ENCODE data around the gene PDE6A. TPM values are rescaled to one million over a fixed set of nuclear protein-coding genes. Genes with fewer than 3 reads are reported as not detected.

The PDE6A gene
- total and polyA plus RNA-seq, 2 experiments from 2014 or later: 3.6 to 3.9 TPM

DNA sequence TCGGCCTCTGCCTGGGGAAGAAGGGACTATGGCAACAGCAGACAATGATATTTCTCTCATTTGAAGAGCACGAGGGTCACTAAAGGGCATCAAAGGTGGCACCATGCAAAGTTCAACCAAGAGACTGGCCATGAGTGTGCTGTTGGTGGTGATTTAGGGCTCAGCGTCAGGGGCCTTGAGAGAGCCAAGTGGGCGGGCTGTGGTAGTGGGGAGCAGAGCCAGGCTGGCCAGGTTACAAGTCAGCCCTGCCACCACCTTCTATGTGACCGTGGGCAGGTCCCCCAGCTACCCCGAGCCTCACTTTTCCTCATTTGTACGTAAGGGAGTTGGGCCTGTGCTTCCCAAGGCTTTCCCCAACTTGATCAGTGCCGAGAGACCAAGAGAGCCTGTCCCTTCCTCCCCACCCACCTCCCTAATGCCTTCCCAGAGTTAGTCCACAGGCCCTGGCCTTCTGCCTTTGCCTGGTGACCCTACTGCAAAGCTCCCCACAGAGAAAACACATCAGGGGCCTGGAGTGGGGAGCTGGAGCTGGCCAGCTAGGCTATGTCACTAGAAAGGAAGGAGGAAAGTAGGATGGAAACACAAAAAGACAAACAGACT is 104.3 kb downstream of the PDE6A start:
- H3K27me3 ChIP-seq: no peaks in the 10 kb centered on the region
- WGBS (ENCODE audit: low lambda C conversion rate, missing lambda C conversion rate): 95% methylated on average over 8 of the region's 8 CpGs
- TF ChIP-seq EZH2 (IDR thresholded peaks at IDR 0.05; ENCODE audit: borderline replicate concordance) (no peak), EZH2phosphoT487 (IDR thresholded peaks at IDR 0.05; ENCODE audit: low read depth, severe bottlenecking, unreplicated experiment) (no peak)
- TF ChIP-seq, protein P1, sequence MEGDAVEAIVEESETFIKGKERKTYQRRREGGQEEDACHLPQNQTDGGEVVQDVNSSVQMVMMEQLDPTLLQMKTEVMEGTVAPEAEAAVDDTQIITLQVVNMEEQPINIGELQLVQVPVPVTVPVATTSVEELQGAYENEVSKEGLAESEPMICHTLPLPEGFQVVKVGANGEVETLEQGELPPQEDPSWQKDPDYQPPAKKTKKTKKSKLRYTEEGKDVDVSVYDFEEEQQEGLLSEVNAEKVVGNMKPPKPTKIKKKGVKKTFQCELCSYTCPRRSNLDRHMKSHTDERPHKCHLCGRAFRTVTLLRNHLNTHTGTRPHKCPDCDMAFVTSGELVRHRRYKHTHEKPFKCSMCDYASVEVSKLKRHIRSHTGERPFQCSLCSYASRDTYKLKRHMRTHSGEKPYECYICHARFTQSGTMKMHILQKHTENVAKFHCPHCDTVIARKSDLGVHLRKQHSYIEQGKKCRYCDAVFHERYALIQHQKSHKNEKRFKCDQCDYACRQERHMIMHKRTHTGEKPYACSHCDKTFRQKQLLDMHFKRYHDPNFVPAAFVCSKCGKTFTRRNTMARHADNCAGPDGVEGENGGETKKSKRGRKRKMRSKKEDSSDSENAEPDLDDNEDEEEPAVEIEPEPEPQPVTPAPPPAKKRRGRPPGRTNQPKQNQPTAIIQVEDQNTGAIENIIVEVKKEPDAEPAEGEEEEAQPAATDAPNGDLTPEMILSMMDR (IDR thresholded peaks at IDR 0.05; ENCODE audit: poor library complexity): no peak
- no peaks in the 10 kb centered on the region for H4K20me1 ChIP-seq (ENCODE audit: insufficient read depth, poor library complexity, severe bottlenecking)
- H3K79me2 ChIP-seq: no peaks in the 10 kb centered on the region
- H3K9me2 ChIP-seq (replicated peaks; ENCODE audit: insufficient read depth): no peaks in the 10 kb centered on the region
- DNase-seq (ENCODE audit: low spot score): no peak
- no peaks in the 10 kb centered on the region for H3K9me3 ChIP-seq (ENCODE audit: low read depth)
- no peak overlapping the region for H3K4me3 ChIP-seq
- H3K36me3 ChIP-seq (replicated peaks; ENCODE audit: insufficient read depth, low read depth): no peaks in the 10 kb centered on the region
- peak overlapping the region; percentile 32 for H3K27ac ChIP-seq
- no peak overlapping the region for H3K4me2 ChIP-seq
- peaks cover 26% of the 10 kb centered on the region for H3K4me1 ChIP-seq (ENCODE audit: insufficient read depth)
- no peak overlapping the region for H2AFZ ChIP-seq

DNA sequence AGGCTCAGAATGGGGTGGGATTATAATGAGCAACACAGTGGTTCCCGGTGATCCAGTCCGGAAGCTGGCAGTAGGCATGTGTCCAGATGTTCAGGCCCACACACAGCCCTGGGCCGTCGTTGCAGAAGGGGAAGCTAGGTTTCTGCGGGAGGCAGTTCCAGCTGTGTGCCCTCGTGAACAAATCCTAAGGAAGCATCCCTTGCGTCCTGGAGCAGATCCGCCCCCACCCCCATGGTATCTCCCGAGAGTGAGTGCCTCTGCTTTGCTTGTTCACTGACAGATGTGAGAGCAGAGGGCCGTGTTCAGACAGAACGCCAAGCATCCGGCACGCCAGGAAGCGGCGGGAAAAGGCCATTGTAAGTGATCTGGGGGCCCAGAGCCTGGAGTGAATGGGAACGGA is 104.8 kb downstream of the PDE6A start:
- Histone ChIP-seq H4K20me1 (ENCODE audit: insufficient read depth, poor library complexity, severe bottlenecking) (no peaks in the 10 kb centered on the region), H3K79me2 (no peaks in the 10 kb centered on the region), H3K27ac (peak overlapping the region; percentile 32), H2AFZ (no peak overlapping the region), H3K9me3 (ENCODE audit: low read depth) (no peaks in the 10 kb centered on the region), H3K9me2 (replicated peaks; ENCODE audit: insufficient read depth) (no peaks in the 10 kb centered on the region), H3K36me3 (replicated peaks; ENCODE audit: insufficient read depth, low read depth) (no peaks in the 10 kb centered on the region), H3K4me3 (no peak overlapping the region), H3K4me2 (no peak overlapping the region), H3K4me1 (ENCODE audit: insufficient read depth) (peaks cover 26% of the 10 kb centered on the region), H3K27me3 (no peaks in the 10 kb centered on the region)
- TF ChIP-seq EZH2 (IDR thresholded peaks at IDR 0.05; ENCODE audit: borderline replicate concordance): no peak
- TF ChIP-seq, protein P1 (IDR thresholded peaks at IDR 0.05; ENCODE audit: poor library complexity): no peak
- TF ChIP-seq EZH2phosphoT487 (IDR thresholded peaks at IDR 0.05; ENCODE audit: low read depth, severe bottlenecking, unreplicated experiment): no peak
- no peak for DNase-seq (ENCODE audit: low spot score)
- 57% methylated on average over 16 of the region's 16 CpGs for WGBS (ENCODE audit: low lambda C conversion rate, missing lambda C conversion rate)

DNA sequence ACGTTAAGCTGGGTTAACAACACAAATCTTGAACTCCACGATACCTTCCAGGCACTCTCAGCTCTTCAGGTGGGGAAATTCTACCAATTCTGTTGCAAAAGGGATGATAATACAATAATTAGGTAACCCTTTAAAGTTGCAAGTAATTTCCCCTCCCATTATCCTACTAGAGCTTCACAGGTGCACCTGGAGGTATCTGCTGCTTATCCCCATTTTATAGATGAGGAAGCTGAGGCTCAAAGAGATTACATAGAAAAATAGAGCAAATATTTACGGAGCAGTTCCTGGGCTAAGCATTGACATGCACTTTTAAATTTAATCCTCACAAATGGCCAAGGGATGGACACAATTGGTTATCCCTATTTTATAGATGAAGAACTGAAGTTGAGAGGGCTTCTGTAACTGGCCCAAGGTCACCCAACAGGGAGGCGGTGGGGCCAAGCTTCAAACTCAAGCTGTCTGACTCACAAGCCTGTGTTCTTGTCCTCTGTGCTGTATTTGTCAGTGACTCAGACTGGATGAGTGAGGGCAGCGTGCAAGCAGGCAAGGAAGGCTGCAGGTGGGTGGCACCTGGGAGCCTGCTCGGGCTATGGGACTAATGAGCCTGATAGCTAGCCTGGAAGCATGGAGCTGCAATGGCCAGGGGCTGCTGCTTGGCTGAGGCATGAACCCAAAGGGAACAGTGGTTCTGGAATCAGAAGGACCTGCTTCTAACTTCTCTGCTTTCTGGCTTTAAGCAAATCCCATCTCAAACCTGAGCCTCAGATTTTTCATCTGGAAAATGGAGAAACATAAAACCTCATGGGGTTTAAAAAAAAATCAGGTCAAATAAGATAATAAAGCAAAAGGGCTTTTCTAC is 105.5 kb downstream of the PDE6A start:
- Histone ChIP-seq H3K9me2 (replicated peaks; ENCODE audit: insufficient read depth) (no peaks in the 10 kb centered on the region), H3K79me2 (no peaks in the 10 kb centered on the region), H2AFZ (no peak overlapping the region), H3K9me3 (ENCODE audit: low read depth) (no peaks in the 10 kb centered on the region), H4K20me1 (ENCODE audit: insufficient read depth, poor library complexity, severe bottlenecking) (no peaks in the 10 kb centered on the region), H3K27me3 (no peaks in the 10 kb centered on the region), H3K4me3 (no peak overlapping the region), H3K36me3 (replicated peaks; ENCODE audit: insufficient read depth, low read depth) (no peaks in the 10 kb centered on the region), H3K4me2 (no peak overlapping the region), H3K4me1 (ENCODE audit: insufficient read depth) (peaks cover 26% of the 10 kb centered on the region), H3K27ac (peak overlapping the region; percentile 51)
- TF ChIP-seq, protein P1 (IDR thresholded peaks at IDR 0.05; ENCODE audit: poor library complexity): no peak
- TF ChIP-seq EZH2 (IDR thresholded peaks at IDR 0.05; ENCODE audit: borderline replicate concordance) (no peak), EZH2phosphoT487 (IDR thresholded peaks at IDR 0.05; ENCODE audit: low read depth, severe bottlenecking, unreplicated experiment) (no peak)
- peak; percentile 77 for DNase-seq (ENCODE audit: low spot score)
- 82% methylated on average over 6 of the region's 6 CpGs for WGBS (ENCODE audit: low lambda C conversion rate, missing lambda C conversion rate)

Measured in hepatocyte (in vitro differentiated cells).